ENCODE results near the gene GNG13. TPM values are rescaled to one million over a fixed set of nuclear protein-coding genes. Genes with fewer than 3 reads are reported as not detected.

The GNG13 gene
- total RNA-seq (2021) = not detected in 2 replicates
- not detected for Bru-seq, nascent RNA
- not detected for BruChase-seq, experiment 1, labeled RNA remaining after a 2-hour chase
- not detected for BruChase-seq, experiment 2, labeled RNA remaining after a 6-hour chase
- long read RNA-seq = 0 reads

GRCh38 chr16:799948-800833, at the start of gene GNG13:
TSS of gene GNG13 (minus strand) at chr16:800734. CDS start at chr16:799077, 1,657 bp downstream.
- H3K36me3 ChIP-seq (ENCODE audit: insufficient read depth, low read length, poor library complexity, severe bottlenecking) = peaks cover 3% of the 10 kb centered on the region

GRCh38 chr16:848510-849253, 48.1 kb upstream of the GNG13 start:
- TF ChIP-seq CTCF (conservative IDR thresholded peaks at IDR 0.05; ENCODE audit: low read depth, low read length) (no peak), EZH2 (IDR thresholded peaks at IDR 0.05; ENCODE audit: borderline replicate concordance, low read depth, low read length, poor library complexity, severe bottlenecking) (no peak)
- no peaks in the 10 kb centered on the region for H3K27me3 ChIP-seq (replicated peaks; ENCODE audit: insufficient read depth, low read depth, low read length, poor library complexity)
- no peak overlapping the region for H3K4me3 ChIP-seq (ENCODE audit: low read depth, low read length, poor library complexity, severe bottlenecking)
- no TSS peak for BruUV-seq (replicated peaks)
- CTCF ChIA-PET = no interaction called here
- H3K27ac ChIP-seq (ENCODE audit: low read depth, low read length, poor library complexity, severe bottlenecking) = no peak overlapping the region
- POLR2A ChIA-PET (ENCODE audit: low non-redundant PET) = no interaction called here
- H3K4me1 ChIP-seq (ENCODE audit: insufficient read depth, low read length, poor library complexity, severe bottlenecking) = no peaks in the 10 kb centered on the region
- H3K36me3 ChIP-seq (ENCODE audit: insufficient read depth, low read length, poor library complexity, severe bottlenecking) = no peaks in the 10 kb centered on the region
- intact Hi-C loops (cut with micrococcal nuclease; ENCODE audit: unreplicated experiment) = no loop called here
- DNase-seq (ENCODE audit: low spot score) = no peak
- H3K9me3 ChIP-seq (ENCODE audit: low read depth, low read length, poor library complexity, severe bottlenecking) = peaks cover 12% of the 10 kb centered on the region

More at GRCh38 chr16:799948-800833, at the start of gene GNG13:
- intact Hi-C loops (cut with micrococcal nuclease; ENCODE audit: unreplicated experiment) = no loop called here
- Histone ChIP-seq H3K27ac (ENCODE audit: low read depth, low read length, poor library complexity, severe bottlenecking) (no peak within 1 kb of the TSS), H3K27me3 (replicated peaks; ENCODE audit: insufficient read depth, low read depth, low read length, poor library complexity) (peaks cover 45% of the 10 kb centered on the region), H3K4me3 (ENCODE audit: low read depth, low read length, poor library complexity, severe bottlenecking) (no peak within 1 kb of the TSS), H3K9me3 (ENCODE audit: low read depth, low read length, poor library complexity, severe bottlenecking) (no peaks in the 10 kb centered on the region), H3K4me1 (ENCODE audit: insufficient read depth, low read length, poor library complexity, severe bottlenecking) (no peaks in the 10 kb centered on the region)
- DNase-seq (ENCODE audit: low spot score) = no peak
- no TSS peak for BruUV-seq (replicated peaks)
- TF ChIP-seq EZH2 (IDR thresholded peaks at IDR 0.05; ENCODE audit: borderline replicate concordance, low read depth, low read length, poor library complexity, severe bottlenecking) = peak; percentile 35
- no peak for TF ChIP-seq CTCF (conservative IDR thresholded peaks at IDR 0.05; ENCODE audit: low read depth, low read length)
- CTCF ChIA-PET = no interaction called here
- POLR2A ChIA-PET (ENCODE audit: low non-redundant PET) = no interaction called here

- BruUV-seq (replicated peaks) = no TSS peak
- TF ChIP-seq CTCF (conservative IDR thresholded peaks at IDR 0.05; ENCODE audit: low read depth, low read length) = no peak
- no peak for TF ChIP-seq EZH2 (IDR thresholded peaks at IDR 0.05; ENCODE audit: borderline replicate concordance, low read depth, low read length, poor library complexity, severe bottlenecking)
- intact Hi-C loops (cut with micrococcal nuclease; ENCODE audit: unreplicated experiment) = no loop called here
- Histone ChIP-seq H3K4me3 (ENCODE audit: low read depth, low read length, poor library complexity, severe bottlenecking) (no peak overlapping the region), H3K36me3 (ENCODE audit: insufficient read depth, low read length, poor library complexity, severe bottlenecking) (no peaks in the 10 kb centered on the region), H3K27me3 (replicated peaks; ENCODE audit: insufficient read depth, low read depth, low read length, poor library complexity) (no peaks in the 10 kb centered on the region), H3K27ac (ENCODE audit: low read depth, low read length, poor library complexity, severe bottlenecking) (no peak overlapping the region), H3K4me1 (ENCODE audit: insufficient read depth, low read length, poor library complexity, severe bottlenecking) (peaks cover 3% of the 10 kb centered on the region), H3K9me3 (ENCODE audit: low read depth, low read length, poor library complexity, severe bottlenecking) (peaks cover 12% of the 10 kb centered on the region)
- POLR2A ChIA-PET (ENCODE audit: low non-redundant PET) = no interaction called here
- CTCF ChIA-PET = no interaction called here
- DNase-seq (ENCODE audit: low spot score) = no peak
Measured at GRCh38 chr16:847681-848445, 47.3 kb upstream of the GNG13 start.
